DMS53 treated with DMSO at 0.1 percent for 48 hours (cell line): ENCODE data around the gene CLEC16A.
"Not testable (repeated sequence)": the region's sequence is repeated elsewhere in the genome, so short reads cannot be mapped to it uniquely, and the experiment has no call there.

Experiments
- DNase-seq: peaks from one replicate; lab custom pipeline; 2025; ENCODE audit not compliant: unreplicated experiment; lab: John Stamatoyannopoulos, UW

CLEC16A gene

GRCh38 chr16:10938796-10939648, 5.3 kb upstream of the CLEC16A start:
- DNase-seq = no peak

- no peak for DNase-seq
These were observed 4.6 kb upstream of the CLEC16A start for GRCh38 chr16:10939649-10940234.

- no peak for DNase-seq
These were observed 3.8 kb upstream of the CLEC16A start for GRCh38 chr16:10940501-10941079.

- DNase-seq = no peak
These were observed 3.0 kb upstream of the CLEC16A start for GRCh38 chr16:10941127-10941933.

GRCh38 chr16:10941935-10942351, 2.4 kb upstream of the CLEC16A start:
- not testable (repeated sequence) for DNase-seq

- DNase-seq = peak; percentile 65
These were observed 1.9 kb upstream of the CLEC16A start, which contains the start of gene DEXI for GRCh38 chr16:10942352-10943063. TSS of gene DEXI (minus strand) at chr16:10942468. CDS start at chr16:10942005, 463 bp downstream.

- DNase-seq = no peak
These were observed 1.4 kb upstream of the CLEC16A start for GRCh38 chr16:10943064-10943353.

GRCh38 chr16:10945065-10945787, 862 bp downstream of the CLEC16A start:
- no peak for DNase-seq

- DNase-seq = no peak
These were observed 1.9 kb downstream of the CLEC16A start for GRCh38 chr16:10946308-10946707.

- no peak for DNase-seq
These were observed 2.9 kb downstream of the CLEC16A start for GRCh38 chr16:10947211-10947787.

GRCh38 chr16:10949424-10949970, 5.1 kb downstream of the CLEC16A start:
- DNase-seq = no peak

- DNase-seq = no peak
These were observed 6.0 kb downstream of the CLEC16A start for GRCh38 chr16:10950393-10950792.

GRCh38 chr16:10951026-10951425, 6.7 kb downstream of the CLEC16A start:
- DNase-seq = no peak

- no peak for DNase-seq
These were observed 10.5 kb downstream of the CLEC16A start for GRCh38 chr16:10954903-10955302.

GRCh38 chr16:10957771-10958482, 13.6 kb downstream of the CLEC16A start:
- DNase-seq = no peak

- DNase-seq = no peak
These were observed 14.8 kb downstream of the CLEC16A start for GRCh38 chr16:10959161-10959560.

- no peak for DNase-seq
These were observed 16.9 kb downstream of the CLEC16A start for GRCh38 chr16:10961231-10961630.

- peak; percentile 61 for DNase-seq
These were observed 19.9 kb downstream of the CLEC16A start for GRCh38 chr16:10964039-10964890.
